CD4-positive, alpha-beta T cell treated with Interleukin-1 beta for 1 hour (primary cell): ENCODE data around the gene RADX.

Source experiments
- DNase-seq, 2 donors: peaks; one replicate each; pipeline ENCODE4 v3.0.0-alpha.2; 2020 to 2022

The RADX gene

DNA sequence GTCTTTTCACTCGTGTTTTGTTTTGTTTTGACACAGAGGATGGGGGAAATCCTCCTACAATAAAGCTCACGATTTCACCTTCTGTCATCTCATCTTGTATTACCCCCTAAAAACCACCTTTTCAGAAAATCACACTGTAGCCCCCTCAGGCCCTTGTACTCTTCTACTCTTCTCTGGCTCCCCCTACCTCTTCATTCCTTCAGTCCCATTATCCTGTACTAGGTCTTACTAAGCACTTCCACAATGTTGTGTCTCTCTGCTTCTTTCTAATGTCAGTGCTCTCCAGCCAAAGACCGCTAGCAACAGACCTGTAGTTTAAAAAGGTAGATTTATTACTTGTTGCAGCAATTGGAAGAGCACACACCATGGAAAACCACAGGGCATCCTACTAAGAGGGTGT lies 84.7 kb downstream of the RADX start:
- no peak for DNase-seq

GRCh38 chrX:106698693-106699092 lies 86.9 kb downstream of the RADX start:
- DNase-seq: no peak

- no peak for DNase-seq
These were observed 90.9 kb downstream of the RADX start for GRCh38 chrX:106702636-106703035.

GRCh38 chrX:106706466-106706865 lies 94.7 kb downstream of the RADX start:
- DNase-seq: no peak

DNA sequence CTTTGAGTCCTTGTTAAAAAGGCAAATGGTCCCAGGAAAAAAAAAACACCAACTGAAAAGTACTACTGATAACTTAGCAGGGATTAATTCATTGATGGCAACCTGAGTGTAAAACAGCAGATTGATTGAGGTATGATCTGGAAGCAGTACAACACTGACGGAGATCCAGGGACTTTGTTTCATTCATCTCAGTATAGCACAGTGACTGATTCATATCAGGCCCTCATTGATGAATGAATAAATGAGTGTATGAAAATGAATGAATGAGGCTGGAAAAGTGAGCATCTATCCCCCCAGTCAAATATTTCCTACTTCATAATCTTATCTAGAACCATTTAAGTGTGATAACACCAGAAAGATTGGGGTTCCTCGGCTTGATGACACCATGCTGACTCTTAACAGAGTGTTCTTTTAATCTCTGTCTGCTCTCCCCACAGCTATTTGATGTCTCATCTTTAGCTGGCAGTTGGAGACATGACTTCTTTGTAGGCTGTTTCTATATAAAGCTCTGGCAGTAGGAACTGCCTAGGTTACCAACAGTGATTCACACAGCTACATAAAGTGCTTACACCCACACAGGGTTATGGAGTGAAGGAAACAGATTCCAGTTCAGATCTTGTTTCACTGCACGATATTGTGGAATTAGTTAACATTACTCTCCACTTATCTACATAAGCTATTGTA lies 96.1 kb downstream of the RADX start:
- DNase-seq: no peak

DNA sequence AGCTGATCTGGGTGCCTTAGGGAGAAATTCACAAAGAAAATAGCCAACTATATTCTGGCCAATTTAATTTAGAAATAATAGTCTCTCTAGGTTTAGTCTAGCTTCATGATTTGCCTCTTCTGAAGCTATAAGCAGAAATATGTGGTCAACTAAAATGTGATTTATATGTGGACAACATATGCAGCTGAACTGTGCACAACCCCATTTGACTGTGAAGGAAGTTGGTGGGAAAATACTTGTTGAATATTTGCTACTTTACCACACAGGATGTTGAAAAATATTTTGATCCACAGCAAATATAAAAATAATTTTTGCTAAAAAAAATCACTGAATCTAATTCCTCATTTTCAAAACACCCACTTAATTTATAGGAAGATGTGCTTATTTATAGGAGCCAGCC lies 99.0 kb downstream of the RADX start:
- DNase-seq: no peak

GRCh38 chrX:106711375-106711774 lies 99.6 kb downstream of the RADX start:
- no peak for DNase-seq

- no peak for DNase-seq
These were observed 104.2 kb downstream of the RADX start for GRCh38 chrX:106716004-106716403.

DNA sequence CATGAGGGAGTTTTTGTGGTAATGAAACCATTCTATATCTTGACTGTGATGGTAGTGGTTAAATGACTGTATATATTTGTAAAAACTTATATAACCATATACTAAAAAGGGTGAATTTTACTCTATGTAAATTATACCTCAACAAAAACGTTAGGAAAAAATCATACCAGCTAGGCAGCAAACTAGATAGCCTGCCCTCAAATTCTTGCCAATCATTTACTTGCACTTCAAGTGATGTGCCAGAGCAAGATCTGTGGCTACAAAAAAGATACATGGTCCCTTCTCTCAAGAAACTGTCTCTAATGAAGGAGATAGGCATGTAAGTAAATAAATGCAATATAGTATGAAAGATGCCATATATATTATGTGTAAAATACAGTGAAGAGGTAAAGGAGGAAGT lies 104.7 kb downstream of the RADX start:
- DNase-seq: no peak

GRCh38 chrX:106718709-106719108 lies 106.9 kb downstream of the RADX start:
- DNase-seq: no peak

DNA sequence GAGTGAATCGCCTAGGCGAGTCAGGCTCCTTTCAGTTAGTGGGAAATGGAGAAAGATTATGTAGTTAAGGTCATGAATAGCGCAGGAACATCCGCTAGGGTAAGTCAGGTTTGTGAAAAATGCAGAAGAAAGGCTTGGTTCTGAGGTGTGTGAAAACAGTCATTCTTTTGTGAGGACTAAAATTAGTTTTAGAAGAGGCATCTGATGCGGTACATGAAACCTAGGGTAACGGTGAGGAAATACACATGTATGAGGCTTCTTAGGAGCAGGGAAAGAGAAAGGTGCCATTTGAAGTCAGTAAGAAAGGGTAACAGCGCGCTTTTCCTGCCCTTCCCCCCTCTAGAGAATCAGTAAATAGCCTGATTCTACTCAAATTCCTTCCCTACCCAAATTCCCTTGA lies 114.2 kb downstream of the RADX start:
- no peak for DNase-seq

DNA sequence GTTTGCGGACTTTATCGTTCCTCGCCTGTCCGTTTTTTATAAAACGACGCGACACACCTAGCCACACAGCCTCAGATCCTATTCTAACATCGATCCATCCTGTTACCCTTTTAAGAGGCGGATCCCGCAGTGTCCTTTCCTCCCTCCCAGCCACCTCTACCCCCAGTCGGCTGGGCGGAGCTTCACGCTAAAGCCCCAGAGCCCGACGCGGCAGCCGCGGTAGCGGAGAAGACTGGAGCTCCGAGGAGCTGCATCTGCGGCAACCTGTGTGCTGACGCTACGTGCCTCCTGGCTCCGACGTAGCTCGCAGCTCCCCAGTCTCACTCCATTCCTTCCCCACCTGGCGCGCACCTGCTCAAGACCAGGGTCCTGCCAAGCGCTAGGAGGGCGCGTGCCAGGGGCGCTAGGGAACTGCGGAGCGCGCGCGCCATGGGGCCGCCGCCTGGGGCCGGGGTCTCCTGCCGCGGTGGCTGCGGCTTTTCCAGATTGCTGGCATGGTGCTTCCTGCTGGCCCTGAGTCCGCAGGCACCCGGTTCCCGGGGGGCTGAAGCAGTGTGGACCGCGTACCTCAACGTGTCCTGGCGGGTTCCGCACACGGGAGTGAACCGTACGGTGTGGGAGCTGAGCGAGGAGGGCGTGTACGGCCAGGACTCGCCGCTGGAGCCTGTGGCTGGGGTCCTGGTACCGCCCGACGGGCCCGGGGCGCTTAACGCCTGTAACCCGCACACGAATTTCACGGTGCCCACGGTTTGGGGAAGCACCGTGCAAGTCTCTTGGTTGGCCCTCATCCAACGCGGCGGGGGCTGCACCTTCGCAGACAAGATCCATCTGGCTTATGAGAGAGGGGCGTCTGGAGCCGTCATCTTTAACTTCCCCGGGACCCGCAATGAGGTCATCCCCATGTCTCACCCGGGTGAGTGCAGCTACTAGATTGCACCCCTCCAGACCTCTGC lies 115.0 kb downstream of the RADX start, which contains the start of gene RNF128:
TSS of gene RNF128 (plus strand) at position 217 of the 953 bp plus-strand sequence. CDS start at position 430, 213 bp downstream.
- DNase-seq: peak in 1 of 2 donors; percentile 0

- no peak for DNase-seq
These were observed 116.6 kb downstream of the RADX start for GRCh38 chrX:106728337-106728736.
